ENCODE measurements around the gene HS6ST3.

The HS6ST3 gene

DNA sequence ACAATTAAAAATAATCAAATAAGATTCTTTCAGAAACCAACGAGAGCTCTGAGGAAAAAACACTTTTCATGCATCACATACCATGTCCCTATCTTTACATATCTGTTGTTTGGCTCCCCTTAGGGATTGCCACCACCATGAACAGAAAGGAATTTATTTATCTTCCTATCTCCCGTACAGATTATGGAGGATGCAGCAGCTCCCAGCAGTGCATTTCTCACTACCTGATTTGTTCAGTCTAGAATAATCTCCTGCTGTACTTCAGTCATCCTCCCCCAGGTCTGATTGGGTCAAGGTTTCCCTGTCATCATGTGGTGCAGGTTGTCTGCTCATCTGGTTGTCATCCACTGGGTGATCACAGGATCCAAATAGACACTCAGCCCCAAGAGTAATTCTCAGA lies 453.1 kb downstream of the HS6ST3 start:
- DNase-seq (ENCODE audit: low read depth), result no peak

DNA sequence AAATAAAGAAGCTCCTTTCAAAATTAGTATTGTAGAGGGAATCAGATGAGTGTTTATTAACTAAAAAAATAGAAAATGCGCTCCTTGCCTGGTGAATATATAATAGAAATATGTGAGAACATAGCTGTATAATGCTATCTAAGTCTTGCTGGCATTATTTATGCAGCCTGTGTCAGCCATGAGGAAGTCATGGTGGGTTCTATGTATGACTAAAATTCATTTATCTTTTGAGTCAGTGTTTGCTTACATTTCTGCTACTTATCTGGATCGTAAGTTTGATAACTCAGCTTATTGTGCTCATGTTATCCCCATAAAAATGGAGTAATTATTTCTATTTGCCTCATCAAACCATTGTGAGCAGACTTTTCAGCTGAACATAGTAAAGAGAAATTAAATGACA lies 455.1 kb downstream of the HS6ST3 start:
- no peak for DNase-seq (ENCODE audit: low read depth)

DNA sequence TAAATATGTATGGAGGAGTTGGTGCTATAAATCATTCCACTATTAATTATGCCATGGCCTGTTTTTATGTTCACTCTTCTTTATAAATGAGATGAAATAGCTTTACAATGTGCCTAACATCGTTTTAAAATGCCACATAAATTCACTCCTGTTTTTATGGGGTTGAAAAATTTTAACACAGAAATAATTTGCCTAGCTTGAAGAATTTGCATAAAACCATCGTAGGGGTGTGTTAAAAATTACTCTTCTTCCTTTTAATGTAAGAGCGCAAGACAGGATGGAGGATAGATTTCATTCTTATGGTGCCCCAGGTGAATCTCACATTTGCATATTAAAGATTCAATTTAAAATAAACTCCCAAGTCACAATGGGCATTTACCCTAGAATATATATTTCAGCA lies 456.6 kb downstream of the HS6ST3 start:
- no peak for DNase-seq (ENCODE audit: low read depth)

DNA sequence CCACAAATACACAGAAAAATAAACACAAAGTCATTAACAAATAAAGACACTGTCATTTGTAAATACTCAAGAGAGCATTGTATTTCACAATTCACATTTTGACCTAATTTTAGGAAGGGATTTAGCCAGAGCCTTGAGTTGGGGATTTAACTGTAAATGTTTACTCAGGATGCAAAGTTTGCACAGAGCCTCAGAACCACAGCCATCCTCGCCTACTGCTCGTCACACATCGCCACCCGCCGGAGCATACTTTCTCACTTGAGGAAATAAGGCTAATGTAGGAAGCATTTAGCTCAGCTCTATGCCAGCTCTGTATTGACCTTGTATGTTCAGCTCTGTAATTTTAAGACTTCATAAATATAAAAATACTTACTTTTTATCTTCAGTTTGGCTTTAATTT lies 461.6 kb downstream of the HS6ST3 start:
- DNase-seq (ENCODE audit: low read depth), result no peak

DNA sequence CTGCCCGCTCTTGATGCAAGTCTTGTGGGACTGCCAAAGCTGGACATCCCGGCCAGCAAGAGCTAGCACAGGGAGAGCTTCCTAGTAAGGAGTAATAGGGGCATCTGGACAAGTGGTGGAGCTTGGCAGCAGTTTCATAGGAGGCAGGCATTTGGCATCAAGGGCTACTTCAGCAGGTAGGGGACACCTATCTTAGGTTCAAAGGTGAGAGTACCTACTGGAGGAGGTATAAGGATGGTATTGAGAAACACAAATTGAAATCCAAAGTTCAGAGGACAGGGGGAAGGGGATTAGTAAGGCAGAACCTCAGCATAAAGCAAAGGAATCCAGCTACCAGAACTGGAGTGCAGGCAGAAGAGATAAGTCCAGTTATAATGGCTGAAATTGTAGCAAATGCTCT lies 462.7 kb downstream of the HS6ST3 start:
- DNase-seq (ENCODE audit: low read depth), result no peak

DNA sequence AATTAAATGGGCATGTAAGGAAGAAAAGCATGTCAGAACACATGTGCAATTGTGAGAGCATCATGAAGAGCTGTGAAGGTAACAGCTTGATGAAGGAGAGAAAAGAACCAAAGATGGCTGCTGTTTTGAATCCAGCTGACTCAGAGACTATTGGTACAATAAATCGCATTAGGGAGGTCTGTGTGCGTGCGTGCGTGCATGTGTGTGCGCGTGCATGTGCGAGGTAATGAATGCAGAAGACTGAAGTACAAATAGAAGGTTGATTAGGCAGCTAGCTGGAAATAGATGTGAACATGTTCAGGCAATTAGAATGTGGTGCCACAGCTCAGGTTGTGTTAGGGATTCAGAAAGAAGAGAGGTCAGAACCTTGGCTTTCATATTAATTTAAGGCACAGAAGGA lies 463.9 kb downstream of the HS6ST3 start:
- DNase-seq (ENCODE audit: low read depth), result no peak

DNA sequence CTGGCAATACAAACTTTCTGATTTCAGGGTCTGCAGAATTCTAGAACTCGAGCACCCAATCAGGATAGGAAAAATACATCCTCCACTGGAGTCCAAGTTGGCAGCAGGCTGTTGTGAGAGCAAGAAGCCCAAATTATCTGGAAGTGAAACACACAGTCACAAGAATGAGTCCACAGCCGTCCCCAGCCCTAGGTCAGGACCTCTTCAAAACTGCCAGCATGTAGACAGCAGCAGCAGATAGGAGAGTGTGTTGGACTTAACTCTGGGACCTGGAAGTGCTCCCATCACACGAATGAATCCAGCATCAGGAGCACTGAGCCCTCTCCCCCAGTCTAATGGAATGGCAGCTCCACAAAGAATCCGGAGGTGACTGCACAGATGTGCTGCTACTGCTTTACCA lies 483.7 kb downstream of the HS6ST3 start:
- no peak for DNase-seq (ENCODE audit: low read depth)

DNA sequence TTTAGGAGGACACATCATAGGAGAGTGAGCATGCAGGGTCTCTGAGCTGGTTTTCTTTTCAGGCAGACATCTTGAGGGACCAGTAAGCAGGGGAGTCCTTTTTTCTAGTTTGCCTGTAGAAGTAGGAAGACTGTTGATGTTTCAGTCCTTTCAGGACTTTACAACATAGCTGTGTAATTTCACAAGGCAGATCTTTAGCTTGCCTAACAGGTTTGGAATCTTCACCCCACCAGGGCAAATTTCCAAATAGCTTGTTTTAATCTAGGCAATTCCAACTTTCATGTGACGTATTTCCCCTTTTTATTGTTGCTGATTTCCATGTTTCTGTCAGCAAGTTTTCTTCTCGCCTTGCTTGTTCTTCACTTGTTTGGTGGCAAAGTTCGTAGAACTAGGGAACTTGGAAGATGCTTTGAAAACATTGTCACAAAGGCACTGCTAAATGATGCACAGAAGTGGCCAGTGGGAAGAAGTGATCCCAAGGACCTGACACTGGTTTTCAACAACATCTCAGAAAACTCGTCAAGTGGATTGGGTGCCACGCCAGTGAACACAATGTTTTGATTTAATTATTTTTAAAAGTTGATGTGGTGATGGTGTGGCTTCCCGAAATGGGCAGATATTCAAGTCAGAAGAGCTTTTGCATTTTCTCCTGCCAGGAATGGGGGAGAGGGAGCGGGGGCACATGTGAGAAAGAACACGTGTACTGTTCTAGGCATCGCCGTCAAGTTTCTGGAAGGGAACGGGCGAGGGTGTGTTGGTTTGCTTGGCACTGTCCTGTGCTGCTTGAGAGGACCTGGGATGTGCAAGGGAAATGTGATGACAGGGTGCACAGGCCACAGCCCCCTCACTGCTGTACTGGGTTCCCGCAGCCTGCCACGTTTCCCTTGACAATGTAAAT lies 485.8 kb downstream of the HS6ST3 start:
- no peak for DNase-seq (ENCODE audit: low read depth)

DNA sequence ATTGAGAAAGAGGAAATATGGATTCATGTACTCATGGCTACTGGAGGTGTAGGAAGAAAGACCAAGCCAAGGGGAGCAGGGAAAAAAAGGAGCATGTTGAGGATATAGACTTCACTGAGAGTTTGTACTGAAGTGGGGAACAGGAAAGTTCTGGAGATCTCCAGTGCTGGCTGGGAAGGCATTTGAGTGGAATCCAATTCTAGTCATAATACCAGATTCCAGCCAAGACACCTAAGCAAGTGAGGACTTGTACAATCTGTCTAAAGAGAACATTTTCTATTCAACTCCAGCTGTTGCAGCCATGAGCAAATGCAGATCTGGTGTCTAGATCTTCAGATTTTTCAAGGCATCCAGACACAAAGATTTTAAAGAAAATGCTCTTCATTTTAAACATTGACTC lies 491.8 kb downstream of the HS6ST3 start:
- no peak for DNase-seq (ENCODE audit: low read depth)

DNA sequence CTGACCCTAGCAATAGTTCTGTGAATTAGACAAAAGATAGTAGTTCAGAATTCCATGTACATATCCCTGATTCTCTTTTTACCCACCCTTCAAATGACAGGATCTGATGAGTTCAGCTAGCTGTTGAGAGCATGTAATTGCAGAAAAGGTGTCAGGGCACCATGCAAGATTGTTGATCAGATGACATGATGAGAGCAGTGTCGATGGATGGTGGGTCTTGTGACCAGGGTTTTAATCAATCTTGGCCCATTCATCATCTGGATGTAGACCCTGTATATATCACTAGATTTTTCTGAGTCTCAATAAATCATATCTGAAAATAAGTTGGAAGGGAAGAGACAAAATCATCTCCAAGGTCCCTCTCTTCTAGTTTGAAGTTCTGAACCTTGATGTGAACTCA lies 525.3 kb downstream of the HS6ST3 start:
- DNase-seq (ENCODE audit: low read depth), result no peak

DNA sequence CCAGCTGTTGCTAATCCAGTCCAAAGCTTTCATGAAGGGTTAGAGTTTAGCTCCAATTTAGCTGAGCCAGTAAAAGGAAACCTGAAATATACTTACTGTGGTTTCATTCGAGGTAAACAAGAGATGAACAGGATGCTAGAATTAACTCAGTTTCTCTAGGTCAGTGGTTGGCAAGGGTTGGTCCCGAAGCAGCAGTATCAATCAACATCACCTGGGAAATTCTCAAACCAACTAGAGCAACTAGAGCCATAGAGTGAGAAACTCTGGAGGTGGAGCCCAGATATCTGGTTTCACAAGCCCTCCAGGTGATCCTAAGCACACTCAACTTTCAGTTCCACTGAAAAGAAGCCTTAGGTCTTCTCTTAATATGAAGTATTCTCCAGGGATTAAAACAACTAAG lies 527.6 kb downstream of the HS6ST3 start:
- no peak for DNase-seq (ENCODE audit: low read depth)

DNA sequence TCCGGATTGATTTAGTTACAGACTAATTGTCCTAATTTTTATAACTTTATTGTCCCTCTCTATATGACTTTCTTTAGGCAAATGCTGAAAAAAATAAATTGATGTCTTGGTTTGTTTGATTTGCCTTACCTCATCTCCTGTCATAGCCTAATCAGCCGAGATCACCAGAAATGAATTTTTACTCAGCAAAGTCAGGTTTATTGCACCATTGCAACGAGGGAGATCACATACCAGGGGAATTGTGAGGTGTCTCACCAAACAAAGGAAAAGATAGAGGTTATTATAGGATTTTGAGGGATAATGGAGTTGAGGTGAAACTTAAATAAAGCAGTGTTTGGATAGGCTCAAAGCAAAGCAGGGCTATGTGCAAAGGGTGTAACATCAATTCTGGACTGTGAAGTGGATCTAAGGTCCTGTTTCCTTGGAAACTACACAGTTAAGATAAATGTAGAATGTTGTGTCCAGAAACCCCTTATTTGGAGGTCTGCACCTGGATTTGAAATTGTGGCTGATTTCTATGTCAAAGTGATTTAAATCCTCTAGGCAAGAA lies 531.8 kb downstream of the HS6ST3 start:
- no peak for DNase-seq (ENCODE audit: low read depth)

DNA sequence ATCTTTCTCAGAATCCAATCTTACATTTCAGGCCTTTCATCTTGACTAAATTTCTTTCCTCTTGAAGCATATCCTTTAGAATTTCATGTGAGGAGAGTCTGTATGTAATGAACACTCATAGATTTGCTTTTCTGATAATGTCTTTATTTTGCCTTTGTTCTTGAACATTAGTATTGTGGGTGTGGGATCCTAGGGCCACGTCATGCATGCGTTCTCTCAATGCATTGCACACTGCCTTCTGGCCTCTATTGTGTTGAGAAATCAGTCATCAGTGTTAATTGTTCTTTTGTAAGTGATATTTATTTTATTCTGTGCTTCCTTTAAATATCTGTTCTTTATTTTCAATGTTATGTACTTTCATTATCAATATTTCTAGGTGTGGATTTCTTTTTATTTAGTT lies 539.4 kb downstream of the HS6ST3 start:
- DNase-seq (ENCODE audit: low read depth), result no peak

DNA sequence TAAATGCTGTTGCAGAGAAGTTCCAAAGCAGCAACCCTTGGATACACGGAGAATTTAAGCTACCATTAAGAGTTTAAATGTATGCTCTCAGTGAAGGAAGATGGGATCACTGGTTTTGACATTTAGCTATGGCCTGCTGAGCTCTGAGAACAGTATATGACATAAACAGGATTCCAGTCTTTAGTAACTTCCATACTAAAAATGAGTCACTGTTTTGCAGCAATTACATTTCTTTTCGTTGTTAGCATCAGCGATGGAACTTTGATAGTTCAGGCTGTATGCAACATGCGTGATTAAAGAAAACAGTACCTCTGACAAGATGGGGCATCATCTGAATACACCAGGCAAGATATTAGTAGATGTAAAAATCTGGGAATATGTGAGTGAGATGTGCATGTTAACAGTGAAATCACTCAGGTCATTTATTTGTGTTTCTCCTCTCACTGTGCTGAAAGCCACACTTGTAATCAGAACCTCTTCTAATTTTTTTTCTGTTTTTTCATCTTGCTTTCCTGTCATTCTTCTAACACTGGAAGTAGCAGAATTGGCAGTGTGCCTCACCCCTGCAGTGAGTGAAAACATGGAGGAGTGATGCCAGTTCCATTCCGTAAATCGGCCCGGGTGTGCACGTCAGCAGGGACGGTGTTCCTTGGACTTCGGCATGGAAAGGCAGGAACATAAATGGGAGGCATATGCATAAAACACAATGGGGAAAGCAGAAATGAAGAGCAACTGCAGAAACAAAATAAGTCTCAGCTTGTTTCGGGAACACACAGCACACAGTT lies 542.8 kb downstream of the HS6ST3 start:
- DNase-seq (ENCODE audit: low read depth), result no peak

DNA sequence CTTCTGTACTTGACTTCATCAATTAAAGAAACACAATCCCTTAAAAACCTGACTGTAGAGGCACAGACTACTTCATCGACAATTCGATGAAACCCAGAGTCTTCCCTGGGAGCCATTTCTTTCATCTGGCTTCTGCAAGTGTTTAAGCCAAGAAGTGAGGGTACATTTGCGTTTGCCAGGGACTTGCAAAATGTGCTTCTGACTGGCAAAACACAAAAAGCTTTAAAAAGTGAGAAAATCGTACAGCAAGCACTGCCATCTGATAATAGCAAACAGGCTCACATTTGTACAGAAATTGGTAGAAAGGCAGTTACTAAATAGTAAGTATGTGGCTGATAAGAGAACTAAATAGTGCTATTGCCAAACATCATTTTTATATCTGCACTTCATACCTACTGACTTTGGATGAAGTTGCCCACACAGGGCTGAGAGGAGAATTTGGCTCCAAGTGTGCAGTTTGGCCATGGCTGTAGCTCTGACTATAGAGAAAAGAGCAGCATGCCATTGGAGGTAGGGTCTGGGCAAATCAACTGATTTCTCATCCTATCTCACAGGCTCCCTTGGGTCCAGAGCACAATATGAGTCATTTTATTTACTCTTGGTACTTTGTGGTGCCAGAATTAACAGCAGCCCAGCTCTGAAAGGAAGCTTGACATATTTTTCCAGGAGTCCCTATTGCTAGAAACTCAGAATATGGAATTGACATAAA lies 546.2 kb downstream of the HS6ST3 start:
- no peak for DNase-seq (ENCODE audit: low read depth)

DNA sequence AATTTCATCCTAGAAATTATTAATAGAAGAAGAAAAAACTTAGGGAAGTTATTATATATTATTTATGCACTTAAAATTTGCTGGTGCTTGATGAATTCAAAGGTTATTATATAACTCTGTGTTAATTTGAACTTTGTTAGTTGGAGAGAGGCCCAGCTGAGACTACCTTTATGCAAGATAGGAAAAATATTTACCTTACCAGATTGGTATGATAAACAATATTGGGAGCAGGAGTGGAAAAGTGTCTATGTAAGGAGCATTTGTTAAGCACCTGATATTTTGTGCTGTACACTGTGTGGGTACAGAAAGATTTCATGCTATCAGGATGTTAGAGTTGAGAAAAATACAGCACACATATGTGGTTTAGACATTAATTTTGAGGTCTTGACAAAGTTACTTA lies 547.1 kb downstream of the HS6ST3 start:
- no peak for DNase-seq (ENCODE audit: low read depth)

DNA sequence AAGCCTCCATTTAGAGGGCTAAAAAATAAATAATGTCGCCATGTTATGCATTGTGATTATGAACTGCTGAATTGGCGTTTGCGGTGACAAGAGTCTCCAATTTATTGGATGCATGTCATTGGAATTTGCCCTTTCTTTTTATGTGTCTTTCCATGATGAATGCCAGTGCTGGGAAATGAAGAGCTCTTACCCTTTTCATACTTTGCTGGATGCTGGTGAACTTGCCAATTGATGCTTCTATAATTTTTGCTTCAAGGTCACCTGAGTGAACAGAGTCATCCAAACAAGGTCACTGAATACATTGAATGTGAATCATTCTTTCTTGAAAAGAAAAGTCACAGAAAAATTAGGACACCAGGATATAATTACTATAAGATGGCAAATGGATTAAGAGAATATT lies 556.2 kb downstream of the HS6ST3 start:
- no peak for DNase-seq (ENCODE audit: low read depth)

DNA sequence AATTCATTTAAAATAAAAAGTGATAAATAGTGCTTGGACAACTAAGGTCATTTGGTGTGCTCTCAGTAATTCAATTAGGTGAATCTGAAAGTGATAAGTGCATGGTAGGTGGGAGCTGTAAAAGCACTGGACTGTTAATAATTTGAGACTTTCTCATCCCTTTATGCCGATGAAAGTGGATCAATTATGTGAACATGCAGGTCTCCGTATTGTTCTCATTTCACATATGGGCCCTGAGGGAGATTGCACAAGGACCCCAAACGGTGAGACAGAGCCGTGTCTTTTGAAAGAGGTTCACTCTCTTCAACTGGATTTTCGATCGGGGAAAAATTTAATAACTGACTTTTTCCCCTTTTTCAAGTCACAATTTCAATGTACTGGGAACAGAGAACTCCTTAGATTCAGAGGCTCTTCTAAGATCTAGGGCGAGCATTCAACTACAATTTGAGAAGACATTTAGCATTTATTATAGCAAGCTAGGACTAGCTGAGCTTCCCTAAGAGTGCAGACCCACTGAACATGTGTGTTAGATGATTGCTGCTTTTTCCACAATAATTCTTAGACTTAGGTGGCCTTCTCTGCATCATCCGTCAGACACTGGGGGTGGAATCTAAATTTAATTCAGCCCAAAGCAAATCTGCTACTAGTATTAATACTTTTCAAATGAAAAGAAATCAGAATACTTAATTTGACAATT lies 556.8 kb downstream of the HS6ST3 start:
- DNase-seq (ENCODE audit: low read depth), result no peak

DNA sequence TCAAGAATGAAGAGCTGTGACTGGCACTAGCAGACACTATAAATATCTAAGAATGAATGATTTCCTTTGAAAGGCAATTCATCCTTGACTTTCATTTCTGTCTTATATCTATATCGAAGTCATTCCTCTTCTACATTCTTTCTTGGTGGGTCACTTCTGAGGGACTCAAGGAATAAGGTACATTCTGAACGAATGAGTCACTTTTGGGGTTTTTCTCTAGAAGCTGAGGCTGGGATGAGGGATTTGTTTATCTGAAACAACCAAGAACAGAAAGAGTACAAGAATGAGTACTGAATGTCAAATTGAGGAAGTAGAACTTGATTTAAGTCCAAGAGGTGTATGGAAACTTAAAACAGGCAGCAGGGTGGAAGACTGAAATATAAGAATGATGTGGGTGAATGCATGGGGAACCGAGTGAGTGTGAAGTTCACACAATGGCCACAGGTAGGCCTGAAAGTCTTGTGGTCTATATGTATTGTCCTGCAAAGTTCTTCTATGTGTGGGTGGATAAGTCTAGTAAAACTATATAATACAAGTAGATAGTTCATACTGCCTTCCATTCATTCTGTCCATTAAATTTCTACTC lies 560.5 kb downstream of the HS6ST3 start:
- no peak for DNase-seq (ENCODE audit: low read depth)

DNA sequence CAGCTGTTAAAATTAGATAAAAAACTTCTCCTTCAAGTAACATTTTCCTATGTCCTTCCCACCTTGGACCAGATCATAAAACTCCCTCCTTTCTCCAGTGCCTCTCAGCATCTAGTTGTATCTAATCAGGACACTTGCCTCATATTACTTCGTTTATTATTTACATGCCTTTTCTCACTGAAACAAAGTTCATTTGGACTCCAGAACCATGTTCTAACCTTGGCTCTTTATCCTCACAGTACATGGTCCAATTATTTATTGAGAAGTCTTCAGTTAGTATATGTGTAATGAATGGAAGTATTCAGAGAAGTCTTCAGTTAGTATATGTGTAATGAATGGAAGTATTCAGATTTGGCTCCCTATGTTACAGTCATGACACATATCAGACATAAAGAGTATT lies 561.7 kb downstream of the HS6ST3 start:
- no peak for DNase-seq (ENCODE audit: low read depth)

DNA sequence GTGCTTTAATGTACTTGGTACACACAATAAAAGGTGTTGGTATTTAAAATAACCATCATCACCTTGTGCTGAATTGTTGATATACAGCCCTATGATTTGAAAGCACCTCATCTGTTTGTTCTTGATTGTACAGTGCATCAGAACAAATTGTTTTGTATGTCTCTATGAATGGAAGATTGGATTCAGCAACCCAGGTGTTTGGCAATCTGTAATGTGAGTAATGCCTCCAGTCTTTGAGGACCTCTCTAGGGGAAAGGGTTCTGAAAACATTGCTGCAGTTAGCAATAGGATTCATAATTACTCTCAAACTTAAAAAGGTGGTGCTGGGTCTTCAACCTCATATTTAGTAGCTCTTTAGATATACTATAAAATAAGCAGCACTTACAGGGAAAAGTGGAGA lies 562.6 kb downstream of the HS6ST3 start:
- no peak for DNase-seq (ENCODE audit: low read depth)

DNA sequence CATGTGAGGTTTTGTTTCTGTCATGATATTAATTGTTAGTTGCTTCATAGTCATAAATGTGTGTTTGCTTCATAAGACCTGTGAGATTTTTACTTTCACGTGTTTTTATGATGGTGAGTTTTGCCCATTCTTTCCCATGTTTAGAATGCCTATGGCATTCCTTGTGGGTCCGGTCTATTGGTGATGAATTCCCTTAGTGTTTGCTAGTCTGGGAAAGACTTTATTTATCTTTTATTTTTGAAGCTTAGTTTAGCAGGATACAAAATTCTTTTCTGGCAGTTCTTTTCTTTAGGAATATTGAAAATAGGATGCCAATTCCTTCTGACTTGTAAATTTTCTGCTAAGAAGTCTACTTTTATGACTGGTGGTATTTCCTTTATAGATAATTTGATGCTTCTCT lies 571.7 kb downstream of the HS6ST3 start:
- no peak for DNase-seq (ENCODE audit: low read depth)
